Glutamatergic neuron (in vitro differentiated cells): ENCODE results near the gene SLFN11. TPM values are rescaled to one million over a fixed set of nuclear protein-coding genes. Genes with fewer than 3 reads are reported as not detected.
A peak's percentile ranks its signal among the peaks of the same experiment; 100 is the strongest.

ENCODE experiments used
- DNase-seq: peaks from one replicate; pipeline ENCODE4 v3.0.0; 2022
- H3K27ac Mint-ChIP-seq: one replicate; pipeline ENCODE4 v1.8.0; 2020; ENCODE audit warnings: mild to moderate bottlenecking, mixed read lengths, inconsistent platforms; ENCODE audit not compliant: unreplicated experiment
- H3K27me3 Mint-ChIP-seq: one replicate; pipeline ENCODE4 v1.8.0; 2020; ENCODE audit warnings: mild to moderate bottlenecking, moderate library complexity, mixed read lengths, inconsistent platforms; ENCODE audit not compliant: unreplicated experiment
- H3K36me3 Mint-ChIP-seq: one replicate; pipeline ENCODE4 v1.8.0; 2020; ENCODE audit warnings: mild to moderate bottlenecking, mixed read lengths, inconsistent platforms; ENCODE audit not compliant: unreplicated experiment
- H3K4me1 Mint-ChIP-seq: one replicate; pipeline ENCODE4 v1.8.0; 2020; ENCODE audit warnings: mild to moderate bottlenecking, low read depth, mixed read lengths, inconsistent platforms; ENCODE audit not compliant: unreplicated experiment
- H3K4me3 Mint-ChIP-seq: one replicate; pipeline ENCODE4 v1.8.0; 2020; ENCODE audit warnings: mild to moderate bottlenecking, mixed read lengths, inconsistent platforms; ENCODE audit not compliant: unreplicated experiment
- H3K9me3 Mint-ChIP-seq: one replicate; pipeline ENCODE4 v1.8.0; 2020; ENCODE audit warnings: mild to moderate bottlenecking, moderate library complexity, mixed read lengths, inconsistent platforms; ENCODE audit not compliant: unreplicated experiment
- CTCF ChIP-seq: fragments of 200-600 bp; sonication (generic); IDR thresholded peaks from one replicate; pipeline ENCODE4 v1.5.0; 2021; ENCODE audit not compliant: partially characterized antibody, unreplicated experiment
- total RNA-seq: library from RNA; stranded (reverse); fragmentation: NEBNext Ultra II Directional; extraction: Animal tissue kit (Norgen Biotek cat#: 25700); gene quantifications from one replicate; pipeline ENCODE4 v1.2.1, GENCODE V29; 2021; ENCODE audit not compliant: unreplicated experiment

Gene SLFN11
- total RNA-seq, 1 donor from 2014 or later: not detected

GRCh38 chr17:35315971-35316370 is 57.5 kb downstream of the SLFN11 start:
- H3K27me3 Mint-ChIP-seq: peaks cover 3% of the 10 kb centered on the region
- TF ChIP-seq CTCF: no peak
- H3K4me3 Mint-ChIP-seq: no peak overlapping the region
- H3K4me1 Mint-ChIP-seq: no peaks in the 10 kb centered on the region
- no peak for DNase-seq
- H3K36me3 Mint-ChIP-seq: no peaks in the 10 kb centered on the region
- no peak overlapping the region for H3K27ac Mint-ChIP-seq
- H3K9me3 Mint-ChIP-seq: peaks cover 8% of the 10 kb centered on the region

- Mint-ChIP-seq H3K27ac (no peak overlapping the region), H3K36me3 (no peaks in the 10 kb centered on the region), H3K4me3 (no peak overlapping the region), H3K9me3 (peaks cover 8% of the 10 kb centered on the region), H3K27me3 (peaks cover 3% of the 10 kb centered on the region), H3K4me1 (no peaks in the 10 kb centered on the region)
- no peak for DNase-seq
- no peak for TF ChIP-seq CTCF
Measured at GRCh38 chr17:35315283-35315682, 58.1 kb downstream of the SLFN11 start.

GRCh38 chr17:35314415-35315216 is 58.8 kb downstream of the SLFN11 start:
- Mint-ChIP-seq H3K36me3 (no peaks in the 10 kb centered on the region), H3K4me1 (no peaks in the 10 kb centered on the region), H3K27ac (no peak overlapping the region), H3K4me3 (no peak overlapping the region), H3K9me3 (peaks cover 8% of the 10 kb centered on the region), H3K27me3 (peaks cover 3% of the 10 kb centered on the region)
- peak; percentile 18 for DNase-seq
- no peak for TF ChIP-seq CTCF

- Mint-ChIP-seq H3K27ac (no peak overlapping the region), H3K4me3 (no peak overlapping the region), H3K4me1 (no peaks in the 10 kb centered on the region), H3K9me3 (peaks cover 8% of the 10 kb centered on the region), H3K36me3 (no peaks in the 10 kb centered on the region), H3K27me3 (peaks cover 3% of the 10 kb centered on the region)
- DNase-seq: no peak
- no peak for TF ChIP-seq CTCF
Measured at GRCh38 chr17:35313875-35314409, 59.5 kb downstream of the SLFN11 start.
